Stimulated activated CD8-positive, alpha-beta memory T cell treated with anti-CD3 and anti-CD28 coated beads, Interleukin-7, amount 100 ng/mL, for 4 hours (primary cell): Measurements from ENCODE around the gene KCND3.

ENCODE experiments used
- DNase-seq, 2 donors: peaks; one replicate each; pipeline ENCODE4 v3.0.0-alpha.2; 2020; ENCODE audit warnings: low read depth in 2 of 2

Gene KCND3

GRCh38 chr1:111778066-111778465 is 211.4 kb downstream of the KCND3 start:
- no peak for DNase-seq

- DNase-seq, result no peak
Observed at GRCh38 chr1:111777301-111777700, 212.2 kb downstream of the KCND3 start.

GRCh38 chr1:111776861-111777260 is 212.6 kb downstream of the KCND3 start:
- DNase-seq, result no peak

GRCh38 chr1:111776391-111776790 is 213.1 kb downstream of the KCND3 start:
- no peak for DNase-seq

DNA sequence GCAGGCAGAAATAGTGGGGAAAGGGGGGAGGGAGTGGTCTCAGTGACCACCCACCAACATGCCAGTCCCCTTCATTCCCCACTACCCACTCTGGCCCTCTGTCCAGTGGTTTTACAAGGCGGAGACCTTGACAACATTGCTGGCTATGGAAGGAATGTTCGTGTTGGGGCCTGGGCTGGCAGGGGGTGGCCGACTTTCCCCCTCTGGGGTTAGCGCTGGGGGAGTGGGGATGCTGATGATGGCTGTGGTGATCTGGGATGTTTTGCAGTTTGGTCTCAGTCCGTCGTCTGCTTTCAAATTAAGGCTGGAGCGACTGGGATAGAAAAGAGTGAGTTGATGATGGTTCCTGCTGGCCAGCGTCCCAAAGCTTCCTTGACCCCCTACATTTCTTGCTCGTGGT is 213.5 kb downstream of the KCND3 start:
- DNase-seq, result no peak

DNA sequence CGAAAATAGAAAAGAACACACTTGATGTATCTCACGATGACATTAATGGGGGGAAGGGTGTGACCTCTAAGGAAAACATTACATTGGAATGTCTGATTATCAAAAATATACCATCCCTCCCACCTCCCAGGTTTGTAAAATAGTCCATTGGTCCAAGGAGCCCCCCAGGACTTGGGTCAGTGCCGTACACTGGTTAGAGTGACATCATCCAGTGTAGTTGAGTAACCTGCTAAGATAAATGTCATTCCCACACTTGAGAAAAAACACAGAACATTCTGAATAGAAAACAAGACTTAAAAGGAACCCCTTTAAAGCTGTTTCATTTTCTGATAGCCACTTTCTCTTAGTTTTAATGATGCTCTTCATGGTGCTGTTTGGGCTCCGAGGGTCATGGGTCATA is 218.6 kb downstream of the KCND3 start:
- DNase-seq, result no peak

DNA sequence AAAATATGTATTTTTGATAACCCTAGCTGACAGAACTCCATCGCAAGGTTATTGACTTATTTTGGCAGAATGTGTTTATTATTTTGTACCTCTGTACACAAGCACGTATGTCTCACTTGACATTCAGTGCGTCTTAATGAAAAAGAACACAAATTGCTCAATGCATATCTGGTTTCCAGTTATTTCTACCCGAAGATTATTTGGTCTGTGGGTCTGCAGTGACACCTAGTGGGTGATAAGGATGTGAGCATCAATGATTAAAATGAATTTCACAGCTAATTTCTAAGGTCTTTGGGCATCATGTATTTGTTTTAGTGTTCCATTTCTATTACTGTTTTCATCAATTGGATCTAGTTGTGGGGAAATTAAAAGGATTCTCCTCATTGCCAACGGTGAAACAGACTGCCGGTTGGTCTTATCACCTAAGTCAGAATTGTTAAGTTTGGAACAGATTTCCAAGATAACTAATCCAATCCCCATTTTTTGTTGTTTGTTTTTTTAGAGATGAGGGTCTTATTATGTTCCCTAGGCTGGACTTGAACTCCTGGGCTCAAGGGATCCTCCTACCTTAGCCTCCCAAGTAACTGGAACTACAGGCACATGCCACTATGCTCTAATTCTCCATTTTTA is 219.8 kb downstream of the KCND3 start:
- peak in 1 of 2 donors; percentile 30 for DNase-seq

- no peak for DNase-seq
Observed at GRCh38 chr1:111768625-111769024, 220.8 kb downstream of the KCND3 start.

DNA sequence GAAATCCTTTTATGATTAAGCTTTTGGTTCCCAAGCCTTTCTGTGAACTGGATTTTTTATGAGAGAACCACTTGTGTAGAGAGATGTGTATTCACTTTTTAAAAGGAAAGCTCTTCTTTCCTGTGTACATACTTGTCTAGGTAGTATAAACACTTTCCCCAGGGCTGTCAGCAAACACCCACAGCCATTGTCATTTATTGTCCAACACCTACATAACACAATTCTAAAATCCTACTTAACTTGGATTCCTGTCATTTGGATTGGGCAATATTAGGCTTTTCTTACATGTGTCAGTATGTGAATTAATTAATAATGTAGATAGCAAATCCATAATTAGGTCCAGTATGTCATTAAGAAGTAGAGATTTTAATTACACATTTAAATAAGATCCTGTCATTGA is 221.4 kb downstream of the KCND3 start:
- DNase-seq, result no peak

- no peak for DNase-seq
Observed at GRCh38 chr1:111762332-111762731, 227.1 kb downstream of the KCND3 start.

DNA sequence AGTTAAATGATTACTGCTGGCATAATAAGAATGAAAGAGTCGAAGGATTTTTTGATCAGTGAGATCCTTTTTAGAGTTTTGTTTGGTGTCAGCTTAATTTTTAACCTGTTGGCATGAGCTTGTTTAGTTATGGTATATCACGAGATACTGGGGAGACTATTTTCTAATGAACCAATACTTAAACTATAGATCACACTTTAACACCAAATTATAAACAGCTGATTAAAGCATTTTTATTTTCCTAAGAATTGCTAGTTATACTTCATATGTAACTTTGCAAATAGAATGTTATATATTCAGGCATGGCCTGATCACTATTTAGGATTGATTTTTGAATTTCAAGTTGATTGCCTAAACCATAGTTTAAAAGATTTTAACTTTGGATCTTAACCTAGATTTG is 227.8 kb downstream of the KCND3 start:
- no peak for DNase-seq

DNA sequence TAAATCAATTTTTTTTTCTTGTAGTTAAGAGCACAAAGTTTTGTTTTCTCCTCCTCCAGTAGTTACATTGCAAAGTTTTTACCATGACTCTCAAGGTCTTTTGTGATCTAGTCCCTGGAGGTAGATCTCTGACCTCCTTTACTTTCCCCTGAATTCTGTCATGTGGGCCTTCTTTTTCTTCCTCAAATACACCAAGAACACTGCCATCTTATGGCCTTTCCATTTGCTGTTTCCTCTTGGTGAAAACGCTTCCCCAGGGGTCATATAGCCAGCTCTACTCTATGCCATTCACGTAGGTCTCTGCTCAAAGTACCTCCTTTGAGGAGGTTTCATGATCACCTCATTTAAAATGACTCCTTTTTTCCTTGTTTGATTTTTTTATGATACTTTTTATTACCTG is 231.1 kb downstream of the KCND3 start:
- no peak for DNase-seq

GRCh38 chr1:111756124-111756513 is 233.3 kb downstream of the KCND3 start:
- DNase-seq, result no peak

GRCh38 chr1:111755331-111756123 is 233.9 kb downstream of the KCND3 start, which contains the start of gene DDX20:
Gene DDX20, plus strand, starts transcription at chr1:111755901. Its CDS starts 24 bp downstream, at chr1:111755925.
- peak; percentile 82 to 91 for DNase-seq

- DNase-seq, result peak in 1 of 2 donors; percentile 14
Observed at GRCh38 chr1:111754984-111755330, 234.5 kb downstream of the KCND3 start.

- no peak for DNase-seq
Observed at GRCh38 chr1:111751906-111752575, 237.4 kb downstream of the KCND3 start.

- no peak for DNase-seq
Observed at GRCh38 chr1:111750856-111751255, 238.6 kb downstream of the KCND3 start.

DNA sequence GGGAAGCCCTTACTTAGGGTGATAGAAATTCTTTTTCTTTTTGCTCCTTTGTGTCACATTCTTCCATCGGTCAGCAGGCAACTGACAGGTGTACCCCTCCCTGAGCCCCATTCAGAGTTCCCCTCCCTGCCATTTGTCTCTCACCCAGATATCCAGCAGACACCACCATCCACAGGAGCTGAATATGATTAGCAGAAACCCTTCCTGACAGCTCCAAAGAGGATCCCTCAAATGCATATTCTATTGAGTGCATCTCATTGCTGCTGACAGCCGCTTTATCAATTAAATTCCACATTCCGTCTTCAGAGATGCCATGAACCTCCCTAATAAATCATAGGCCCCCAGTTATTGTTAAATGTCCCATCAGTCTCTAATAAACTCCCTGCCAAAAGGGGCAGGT is 239.8 kb downstream of the KCND3 start:
- DNase-seq, result no peak

DNA sequence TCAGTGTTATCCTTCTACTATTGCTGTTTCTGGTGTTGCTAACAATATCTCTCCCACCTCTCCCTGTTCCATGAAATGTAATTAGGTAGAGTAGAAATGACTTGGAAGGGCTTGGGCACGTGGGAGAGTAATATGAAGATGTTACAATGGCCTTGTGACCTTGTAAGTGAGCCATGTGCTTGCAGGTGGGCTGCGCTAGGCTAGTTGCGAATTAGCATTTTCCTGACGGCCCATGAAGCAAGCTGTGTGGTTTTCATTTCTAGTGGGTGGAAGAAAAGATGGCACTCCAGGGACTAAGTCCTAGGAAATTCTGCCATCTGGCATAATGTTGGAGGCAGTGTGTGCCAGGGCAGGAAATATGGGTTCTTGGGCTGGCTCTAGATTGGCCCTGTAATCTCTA is 241.5 kb downstream of the KCND3 start:
- no peak for DNase-seq

GRCh38 chr1:111747282-111747734 is 242.2 kb downstream of the KCND3 start:
- DNase-seq, result peak; percentile 35 to 54

DNA sequence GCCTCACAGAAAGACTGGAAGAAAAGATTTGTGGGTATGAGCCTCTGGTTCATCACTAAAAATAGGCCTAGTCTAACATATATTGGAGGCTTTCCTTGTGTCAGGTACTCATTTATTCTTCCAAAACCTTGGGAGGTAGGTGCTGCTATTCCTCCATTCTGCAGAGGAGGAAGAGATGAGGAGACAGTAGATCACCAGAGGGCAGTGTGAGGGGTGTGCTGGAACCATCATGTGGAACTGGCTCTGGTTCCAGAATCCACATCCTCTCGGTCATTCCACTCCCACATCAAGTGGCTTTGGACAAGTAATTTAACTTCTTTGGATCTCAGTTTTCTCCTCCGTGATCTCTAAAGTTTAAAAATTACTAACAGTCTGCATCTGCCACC is 242.9 kb downstream of the KCND3 start:
- DNase-seq, result no peak

GRCh38 chr1:111745675-111746613 is 243.5 kb downstream of the KCND3 start:
- DNase-seq, result no peak
